ENCODE measurements around the gene USP50. TPM values are rescaled to one million over a fixed set of nuclear protein-coding genes. Genes with fewer than 3 reads are reported as not detected.
"Not testable (repeated sequence)": the region's sequence is repeated elsewhere in the genome, so short reads cannot be mapped to it uniquely, and the experiment has no call there.

Gene USP50
- total RNA-seq, 1 donor from 2014 or later = not detected

- H3K27me3 ChIP-seq (ENCODE audit: control insufficient read depth, insufficient read depth, low read length) = no peaks in the 10 kb centered on the region
- peaks cover 3% of the 10 kb centered on the region for H3K36me3 ChIP-seq (ENCODE audit: control insufficient read depth, insufficient read depth, low read length)
- H3K4me3 ChIP-seq (ENCODE audit: low read depth, low read length) = no peak overlapping the region
- TF ChIP-seq CTCF (IDR thresholded peaks at IDR 0.05; ENCODE audit: insufficient read depth, low read length, severe bottlenecking) = no peak
- FAIRE-seq (no peak), DNase-seq (ENCODE audit: low read depth) (no peak)
Observed at GRCh38 chr15:50501815-50502214, 44.7 kb downstream of the USP50 start.

GRCh38 chr15:50500352-50500751 is 46.1 kb downstream of the USP50 start:
- Histone ChIP-seq H3K27me3 (ENCODE audit: control insufficient read depth, insufficient read depth, low read length) (no peaks in the 10 kb centered on the region), H3K4me3 (ENCODE audit: low read depth, low read length) (no peak overlapping the region), H3K36me3 (ENCODE audit: control insufficient read depth, insufficient read depth, low read length) (peaks cover 3% of the 10 kb centered on the region)
- FAIRE-seq = no peak
- TF ChIP-seq CTCF (IDR thresholded peaks at IDR 0.05; ENCODE audit: insufficient read depth, low read length, severe bottlenecking) = no peak
- DNase-seq (ENCODE audit: low read depth) = no peak

GRCh38 chr15:50496692-50497091 is 49.8 kb downstream of the USP50 start:
- Histone ChIP-seq H3K27me3 (ENCODE audit: control insufficient read depth, insufficient read depth, low read length) (no peaks in the 10 kb centered on the region), H3K36me3 (ENCODE audit: control insufficient read depth, insufficient read depth, low read length) (peaks cover 9% of the 10 kb centered on the region), H3K4me3 (ENCODE audit: low read depth, low read length) (no peak overlapping the region)
- FAIRE-seq (no peak), DNase-seq (ENCODE audit: low read depth) (no peak)
- no peak for TF ChIP-seq CTCF (IDR thresholded peaks at IDR 0.05; ENCODE audit: insufficient read depth, low read length, severe bottlenecking)

- not testable (repeated sequence) for H3K4me3 ChIP-seq (ENCODE audit: low read depth, low read length); H3K27me3 ChIP-seq (ENCODE audit: control insufficient read depth, insufficient read depth, low read length); DNase-seq (ENCODE audit: low read depth); FAIRE-seq
- H3K36me3 ChIP-seq (ENCODE audit: control insufficient read depth, insufficient read depth, low read length) = peaks cover 11% of the 10 kb centered on the region
Observed at GRCh38 chr15:50494547-50494946, 51.9 kb downstream of the USP50 start.

- H3K27me3 ChIP-seq (ENCODE audit: control insufficient read depth, insufficient read depth, low read length) = no peaks in the 10 kb centered on the region
- H3K4me3 ChIP-seq (ENCODE audit: low read depth, low read length) = no peak overlapping the region
- no peak for TF ChIP-seq CTCF (IDR thresholded peaks at IDR 0.05; ENCODE audit: insufficient read depth, low read length, severe bottlenecking)
- FAIRE-seq (no peak), DNase-seq (ENCODE audit: low read depth) (no peak)
- H3K36me3 ChIP-seq (ENCODE audit: control insufficient read depth, insufficient read depth, low read length) = peaks cover 10% of the 10 kb centered on the region
Observed at GRCh38 chr15:50493625-50494024, 52.8 kb downstream of the USP50 start.

- Histone ChIP-seq H3K27me3 (ENCODE audit: control insufficient read depth, insufficient read depth, low read length) (no peaks in the 10 kb centered on the region), H3K4me3 (ENCODE audit: low read depth, low read length) (no peak overlapping the region), H3K36me3 (ENCODE audit: control insufficient read depth, insufficient read depth, low read length) (peaks cover 5% of the 10 kb centered on the region)
- no peak for FAIRE-seq
- TF ChIP-seq CTCF (IDR thresholded peaks at IDR 0.05; ENCODE audit: insufficient read depth, low read length, severe bottlenecking) = no peak
- no peak for DNase-seq (ENCODE audit: low read depth)
Observed at GRCh38 chr15:50487287-50487686, 59.2 kb downstream of the USP50 start.
